Measurements from ENCODE around the gene EPC1.
A peak's percentile ranks its signal among the peaks of the same experiment; 100 is the strongest.

DNA sequence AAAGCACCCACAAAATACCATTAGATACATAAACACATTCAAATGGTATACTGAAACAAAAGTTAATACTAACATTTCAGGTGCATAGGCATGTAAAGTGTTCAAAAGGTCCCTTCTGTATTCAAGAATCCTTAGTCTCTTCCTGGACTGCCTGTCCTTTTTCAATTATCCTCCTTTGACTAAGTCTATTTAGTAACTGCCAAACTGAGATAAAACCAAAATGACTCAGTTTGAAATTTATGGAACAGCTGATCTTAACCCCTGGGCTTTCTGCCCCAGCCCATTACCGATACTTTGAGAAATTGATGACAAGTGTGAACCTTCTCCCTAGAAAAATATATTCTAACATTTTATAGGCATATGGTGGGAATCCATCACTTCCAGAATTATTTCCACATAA is 5.4 kb downstream of the EPC1 start:
- TF ChIP-seq POLR2AphosphoS5 (IDR thresholded peaks at IDR 0.05; ENCODE audit: low read length), result peak; percentile 38; the same call in 1 of the 2 replicates
- TF ChIP-seq POLR2A (IDR thresholded peaks at IDR 0.05; ENCODE audit: low read depth, low read length), result no peak
- TF ChIP-seq, protein P1, sequence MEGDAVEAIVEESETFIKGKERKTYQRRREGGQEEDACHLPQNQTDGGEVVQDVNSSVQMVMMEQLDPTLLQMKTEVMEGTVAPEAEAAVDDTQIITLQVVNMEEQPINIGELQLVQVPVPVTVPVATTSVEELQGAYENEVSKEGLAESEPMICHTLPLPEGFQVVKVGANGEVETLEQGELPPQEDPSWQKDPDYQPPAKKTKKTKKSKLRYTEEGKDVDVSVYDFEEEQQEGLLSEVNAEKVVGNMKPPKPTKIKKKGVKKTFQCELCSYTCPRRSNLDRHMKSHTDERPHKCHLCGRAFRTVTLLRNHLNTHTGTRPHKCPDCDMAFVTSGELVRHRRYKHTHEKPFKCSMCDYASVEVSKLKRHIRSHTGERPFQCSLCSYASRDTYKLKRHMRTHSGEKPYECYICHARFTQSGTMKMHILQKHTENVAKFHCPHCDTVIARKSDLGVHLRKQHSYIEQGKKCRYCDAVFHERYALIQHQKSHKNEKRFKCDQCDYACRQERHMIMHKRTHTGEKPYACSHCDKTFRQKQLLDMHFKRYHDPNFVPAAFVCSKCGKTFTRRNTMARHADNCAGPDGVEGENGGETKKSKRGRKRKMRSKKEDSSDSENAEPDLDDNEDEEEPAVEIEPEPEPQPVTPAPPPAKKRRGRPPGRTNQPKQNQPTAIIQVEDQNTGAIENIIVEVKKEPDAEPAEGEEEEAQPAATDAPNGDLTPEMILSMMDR (IDR thresholded peaks at IDR 0.05 in 2 of 3, conservative IDR thresholded peaks at IDR 0.05 in 1 of 3; ENCODE audit: control insufficient read depth in 2 of 3, extremely low read depth in 1 of 3, insufficient read depth in 1 of 3, low read depth in 3 of 3, low read length in 3 of 3), result no peak
- no peak for TF ChIP-seq EP300 (IDR thresholded peaks at IDR 0.05; ENCODE audit: borderline replicate concordance in 1 of 2, control insufficient read depth in 1 of 2, low read depth in 2 of 2, low read length in 2 of 2)
- TF ChIP-seq FOXM1 (IDR thresholded peaks at IDR 0.05; ENCODE audit: low read depth, low read length), result no peak
- TF ChIP-seq JUND (IDR thresholded peaks at IDR 0.05; ENCODE audit: low read depth, low read length), result no peak
- TF ChIP-seq FOS (IDR thresholded peaks at IDR 0.05; ENCODE audit: borderline replicate concordance, extremely low read depth, insufficient read length), result no peak
- no peak for TF ChIP-seq CBFB (IDR thresholded peaks at IDR 0.05; ENCODE audit: low read depth)
- no peak for TF ChIP-seq BHLHE40 (IDR thresholded peaks at IDR 0.05; ENCODE audit: borderline replicate concordance in 1 of 2, low read depth in 2 of 2, low read length in 1 of 2)
- no peak for TF ChIP-seq HDAC2 (IDR thresholded peaks at IDR 0.05)
- no peak for TF ChIP-seq EGR1 (IDR thresholded peaks at IDR 0.05; ENCODE audit: borderline replicate concordance in 1 of 2, low read depth in 2 of 2, low read length in 2 of 2)

All from GM12878 (cell line).